SK-N-MC (cell line): ENCODE data around the gene ANTXRL.
"Not testable (repeated sequence)": the region's sequence is repeated elsewhere in the genome, so short reads cannot be mapped to it uniquely, and the experiment has no call there.

Experiments
- DNase-seq: peaks from one replicate; pipeline ENCODE4 v3.0.0-alpha.2; 2011; ENCODE audit warnings: low read depth, low spot score
- H3K27ac ChIP-seq: fragments of 200-600 bp; sonication (generic); 2 replicates; pipeline ENCODE4 v1.5.1; 2016; ENCODE audit warnings: mixed run types
- H3K36me3 ChIP-seq: fragments of 200-600 bp; sonication (generic); 2 replicates; pipeline ENCODE4 v1.6.1; 2017; ENCODE audit warnings: antibody characterized with exemption, low read length, mixed read lengths; ENCODE audit not compliant: insufficient read depth
- H3K4me3 ChIP-seq: fragments of 200-600 bp; sonication (generic); 2 replicates; pipeline ENCODE4 v1.5.1; 2016
- H3K9ac ChIP-seq: fragments of 200-600 bp; sonication (generic); 2 replicates; pipeline ENCODE4 v1.8.0; 2017; ENCODE audit warnings: mixed run types, mixed read lengths; ENCODE audit not compliant: insufficient read length
- H3K9me3 ChIP-seq: fragments of 200-600 bp; sonication (generic); 2 replicates; pipeline ENCODE4 v1.6.1; 2017; ENCODE audit warnings: low read depth, mild to moderate bottlenecking, antibody characterized with exemption, low read length, moderate library complexity, mixed read lengths
- EZH2 ChIP-seq: fragments of 200-600 bp; sonication (generic); IDR thresholded peaks from one replicate; pipeline ENCODE4 v1.6.1; 2017; ENCODE audit warnings: antibody characterized with exemption
- FOXP2 ChIP-seq: optimal IDR thresholded peaks from 2 replicates; pipeline ENCODE3; 2011; ENCODE audit warnings: mild to moderate bottlenecking, moderate library complexity; ENCODE audit not compliant: insufficient read depth; ENCODE audit errors: extremely low read length, control extremely low read depth
- POLR2AphosphoS5 ChIP-seq: IDR thresholded peaks from 2 replicates; pipeline ENCODE4 v1.6.1; 2012; ENCODE audit warnings: mild to moderate bottlenecking, low read depth, low read length, borderline replicate concordance

The ANTXRL gene

DNA sequence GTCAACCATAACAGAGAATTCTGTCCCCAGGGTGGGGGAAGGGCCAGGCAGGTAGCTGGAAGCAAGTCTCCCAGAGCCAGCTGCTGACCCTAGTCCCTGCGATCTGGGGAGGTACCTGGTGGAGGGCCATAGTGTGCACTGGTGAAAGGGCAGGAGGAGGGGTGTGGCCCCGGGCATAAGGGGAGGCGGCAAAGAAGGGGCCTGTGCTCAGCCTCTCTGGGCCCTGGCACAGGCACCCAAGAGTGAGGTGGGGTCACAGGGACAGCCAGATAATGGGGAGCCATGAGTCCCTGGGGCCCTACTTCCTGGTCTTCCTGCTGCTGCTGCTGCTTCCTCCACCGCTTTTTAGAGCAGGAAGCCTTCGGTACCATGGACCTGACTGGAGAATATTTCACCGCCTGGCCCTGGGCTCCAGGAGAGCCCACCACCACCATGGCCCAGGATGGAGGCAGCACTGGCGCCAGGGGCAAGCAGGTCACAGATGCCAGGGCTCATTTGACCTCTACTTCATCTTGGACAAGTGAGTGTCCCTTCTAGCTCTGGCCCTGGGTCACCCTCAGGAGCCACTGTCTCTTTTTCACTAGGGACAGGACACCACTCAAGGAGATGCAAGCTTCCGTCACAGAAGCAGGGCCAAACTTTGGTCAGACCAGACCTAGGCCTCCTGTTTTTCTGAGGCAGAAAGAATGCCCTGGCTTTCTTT lies at the start of gene ANTXRL:
Gene ANTXRL, plus strand, starts transcription at position 7 of the 703 bp plus-strand sequence. Its CDS starts 266 bp downstream, at position 273.
- Histone ChIP-seq H3K27ac (no peak within 1 kb of the TSS), H3K9ac (no peak within 1 kb of the TSS)
- no peak for TF ChIP-seq FOXP2
- no peak for TF ChIP-seq EZH2
- TF ChIP-seq POLR2AphosphoS5: no peak

DNA sequence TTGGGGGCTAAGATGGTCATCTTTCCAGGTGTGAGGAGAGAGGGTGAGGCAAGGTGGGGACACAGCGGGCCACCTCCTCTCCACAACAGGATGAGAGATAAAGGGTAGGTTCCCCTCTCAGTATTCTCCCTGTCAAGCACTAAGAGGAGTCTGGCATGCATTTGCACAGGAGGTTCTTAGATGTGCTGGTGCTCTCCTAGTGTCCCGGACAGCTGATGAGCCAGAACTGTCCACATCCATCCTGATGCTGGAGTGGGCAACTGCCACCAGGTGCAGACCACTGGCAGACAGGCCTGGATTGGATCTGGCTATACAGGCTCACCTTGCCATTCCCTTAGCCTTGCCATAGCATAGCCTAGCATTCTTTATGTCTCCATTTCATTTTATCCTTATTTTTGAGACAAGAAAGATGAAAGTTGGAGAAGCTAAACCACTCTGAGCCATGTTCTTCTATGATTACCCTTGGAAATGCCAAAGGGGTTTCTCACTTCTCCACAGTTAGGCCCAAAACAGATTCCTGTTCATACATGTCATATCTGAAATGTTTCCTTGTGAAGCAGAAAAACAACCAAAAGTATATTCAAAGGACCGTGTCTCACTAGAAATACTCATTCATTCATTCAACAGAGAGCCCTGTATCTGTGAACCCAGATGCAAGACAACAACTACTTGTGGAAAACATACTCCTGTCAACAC lies 48.8 kb upstream of the ANTXRL start:
- no peak overlapping the region for H3K4me3 ChIP-seq
- no peak overlapping the region for H3K27ac ChIP-seq
- no peak overlapping the region for H3K9ac ChIP-seq
- no peak for DNase-seq
- no peaks in the 10 kb centered on the region for H3K9me3 ChIP-seq
- H3K36me3 ChIP-seq: no peaks in the 10 kb centered on the region
- TF ChIP-seq EZH2: no peak
- TF ChIP-seq FOXP2: no peak
- TF ChIP-seq POLR2AphosphoS5: no peak

More for the DNA sequence above, at the start of gene ANTXRL:
- no peak within 1 kb of the TSS for H3K4me3 ChIP-seq
- H3K9me3 ChIP-seq: no peaks in the 10 kb centered on the region
- no peaks in the 10 kb centered on the region for H3K36me3 ChIP-seq
- no peak for DNase-seq

DNA sequence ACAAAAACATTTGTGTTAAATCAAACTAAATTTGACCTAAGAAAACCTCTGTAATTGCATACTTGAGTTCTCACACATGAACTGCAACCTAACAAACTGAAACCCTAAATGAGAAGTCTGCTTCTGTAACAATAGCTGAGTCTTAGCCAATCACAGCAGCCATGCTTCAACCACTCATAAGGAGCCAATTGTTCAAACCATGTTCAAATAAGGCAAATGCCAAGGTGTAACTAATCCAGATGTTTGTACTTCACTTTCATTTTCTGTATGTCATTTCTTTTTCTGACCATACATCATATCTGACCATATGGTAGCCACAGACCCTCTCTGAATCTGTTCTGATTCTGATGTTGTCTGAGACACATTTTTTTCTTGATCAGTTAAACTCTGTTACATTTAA lies 47.5 kb upstream of the ANTXRL start:
- TF ChIP-seq EZH2 (no peak), FOXP2 (no peak), POLR2AphosphoS5 (no peak)

DNA sequence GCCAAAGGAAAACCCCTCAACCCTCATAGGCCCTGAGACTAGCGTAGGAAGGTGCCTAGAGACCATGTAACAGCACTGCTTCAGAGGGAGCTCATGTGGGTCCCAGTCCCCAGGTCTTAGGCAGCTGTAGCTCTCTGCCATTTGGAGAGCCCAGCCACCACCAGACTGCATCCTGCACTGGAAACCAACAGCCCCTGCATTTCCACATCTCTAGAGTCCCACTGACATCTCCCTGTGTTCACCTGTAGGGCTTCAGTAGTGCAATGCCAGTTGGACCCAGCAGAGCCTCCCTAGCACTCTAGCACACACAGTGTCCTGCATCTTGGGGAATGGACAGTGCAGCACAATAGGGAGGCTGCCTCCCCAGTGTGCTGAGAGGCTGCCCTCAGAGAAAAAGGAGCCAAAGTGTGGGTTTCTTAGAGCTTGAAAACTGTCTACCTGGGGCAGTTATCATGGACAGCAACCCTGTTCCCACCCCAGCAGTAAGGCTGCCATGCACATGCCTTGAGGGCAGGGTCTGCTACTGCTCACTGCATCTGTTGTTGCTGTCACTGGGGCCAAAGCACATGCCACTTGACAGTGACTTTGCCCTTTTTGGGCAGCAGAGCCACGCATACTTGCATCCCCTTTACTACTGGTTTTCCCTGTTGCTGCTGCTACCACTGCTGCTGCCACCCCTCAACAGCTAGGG lies 46.7 kb upstream of the ANTXRL start:
- Histone ChIP-seq H3K36me3 (no peaks in the 10 kb centered on the region), H3K4me3 (no peak overlapping the region), H3K9me3 (no peaks in the 10 kb centered on the region), H3K27ac (no peak overlapping the region), H3K9ac (no peak overlapping the region)
- TF ChIP-seq FOXP2 (no peak), EZH2 (no peak), POLR2AphosphoS5 (no peak)
- no peak for DNase-seq

More for the DNA sequence above, 47.5 kb upstream of the ANTXRL start:
- Histone ChIP-seq H3K27ac (no peak overlapping the region), H3K4me3 (no peak overlapping the region), H3K36me3 (no peaks in the 10 kb centered on the region), H3K9ac (no peak overlapping the region), H3K9me3 (no peaks in the 10 kb centered on the region)
- DNase-seq: no peak

DNA sequence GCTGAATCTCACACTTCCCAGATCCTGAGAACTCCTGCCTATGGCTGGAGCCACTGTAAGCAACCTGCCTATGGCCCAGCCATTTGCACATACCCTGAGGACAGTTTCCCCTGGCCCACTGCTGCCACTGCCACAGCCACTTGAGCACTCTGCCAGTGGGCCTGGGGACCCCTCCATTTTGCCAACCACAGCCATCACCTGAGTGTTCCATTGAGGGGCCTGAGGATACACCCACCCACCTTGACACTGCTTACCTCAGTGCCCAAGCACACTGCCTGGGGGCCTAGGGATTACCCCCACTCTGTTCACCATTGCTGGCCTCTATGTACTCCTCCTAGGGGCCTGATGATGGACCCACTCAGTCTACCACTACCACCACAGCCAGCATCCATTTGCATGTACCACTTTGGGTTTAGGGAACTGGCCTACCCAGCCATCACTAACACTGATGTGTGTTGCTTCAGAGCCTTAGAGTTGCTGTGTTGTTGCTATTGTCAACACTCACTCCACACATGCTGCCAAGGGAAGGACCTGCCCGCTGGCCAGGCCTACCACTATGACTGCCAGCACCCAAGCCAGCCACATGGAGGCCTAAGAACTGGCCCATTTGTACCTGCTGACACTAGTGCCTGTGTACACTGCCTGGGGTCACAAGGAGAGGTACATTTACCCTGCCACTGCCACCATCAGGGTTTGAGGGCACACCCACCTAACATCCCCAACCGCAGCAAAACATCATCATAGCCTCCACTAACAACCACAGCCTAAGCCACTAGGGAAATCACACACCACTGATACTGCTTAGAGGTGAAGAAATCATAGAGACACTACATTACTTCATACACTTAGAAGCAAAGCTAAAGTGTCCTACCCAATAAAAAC lies 45.9 kb upstream of the ANTXRL start:
- Histone ChIP-seq H3K27ac (no peak overlapping the region), H3K36me3 (no peaks in the 10 kb centered on the region), H3K4me3 (no peak overlapping the region), H3K9me3 (no peaks in the 10 kb centered on the region), H3K9ac (no peak overlapping the region)
- DNase-seq: no peak
- no peak for TF ChIP-seq EZH2
- TF ChIP-seq POLR2AphosphoS5: no peak
- TF ChIP-seq FOXP2: no peak

DNA sequence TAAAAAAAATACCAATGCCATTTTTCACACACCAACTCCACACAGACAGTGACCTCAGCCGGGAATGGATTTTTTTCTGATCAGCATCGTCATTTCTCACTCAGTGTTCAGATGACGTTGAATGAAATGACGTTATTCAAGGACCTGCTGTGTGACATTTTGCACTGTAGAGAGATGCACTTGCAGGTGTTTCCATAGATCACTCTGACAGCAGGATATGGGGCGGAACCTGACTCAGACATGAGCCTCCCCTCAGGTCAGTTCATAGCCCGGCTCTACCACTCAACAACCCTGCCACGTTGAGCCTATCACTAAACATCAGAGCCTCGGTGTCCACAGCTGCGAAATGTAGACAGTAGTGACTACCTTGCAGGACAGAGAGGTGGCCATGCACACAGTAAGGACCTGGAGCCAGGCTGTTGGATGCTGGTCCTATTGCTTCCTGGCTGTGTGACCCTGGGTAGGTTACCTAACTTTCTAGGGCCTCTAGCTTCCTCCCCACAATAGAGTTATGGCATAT lies 41.4 kb upstream of the ANTXRL start:
- no peak for TF ChIP-seq FOXP2
- H3K4me3 ChIP-seq: no peak overlapping the region
- DNase-seq: no peak
- H3K9ac ChIP-seq: no peak overlapping the region
- H3K9me3 ChIP-seq: no peaks in the 10 kb centered on the region
- H3K36me3 ChIP-seq: no peaks in the 10 kb centered on the region
- no peak overlapping the region for H3K27ac ChIP-seq

DNA sequence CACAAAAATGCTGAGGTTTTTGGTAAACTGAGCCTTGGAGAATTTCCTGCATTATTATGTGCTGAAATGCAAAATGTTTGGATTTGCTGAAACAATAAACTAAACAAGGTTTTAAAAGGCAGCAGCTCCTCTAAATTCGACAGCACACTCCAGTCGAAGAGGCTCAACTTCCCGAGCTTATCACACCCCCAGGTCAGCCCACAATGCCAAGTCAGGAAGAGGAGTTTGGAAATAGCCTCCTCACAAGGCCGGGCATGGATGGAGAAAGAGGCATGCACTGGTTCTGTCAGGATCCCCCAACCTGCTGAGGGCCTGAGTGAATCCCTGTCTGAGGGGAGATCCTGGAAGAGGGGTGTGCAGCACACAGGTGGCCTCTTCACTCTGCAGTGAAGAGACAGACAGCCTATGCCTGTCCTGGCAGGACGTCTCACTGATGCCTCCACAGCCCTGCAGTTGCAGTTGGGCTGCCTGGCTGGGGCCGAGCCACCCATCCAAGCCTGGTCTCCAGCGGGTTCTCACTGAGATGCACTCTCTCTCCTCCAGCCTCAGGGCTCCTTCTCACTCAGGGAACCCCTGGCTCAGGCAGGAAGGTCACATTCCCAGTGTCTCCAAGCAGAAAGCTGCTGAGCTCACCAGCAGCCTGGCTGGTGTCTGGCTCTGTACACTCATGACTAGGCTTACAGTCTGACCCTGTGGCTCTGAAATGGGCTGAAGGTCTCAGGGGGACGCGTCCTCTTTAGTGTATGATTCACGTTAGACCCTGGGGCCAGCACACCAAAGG lies 40.2 kb upstream of the ANTXRL start:
- H3K9me3 ChIP-seq, H3K9ac ChIP-seq, H3K36me3 ChIP-seq, H3K27ac ChIP-seq, H3K4me3 ChIP-seq, DNase-seq: not testable (repeated sequence)
